ENCODE results near the gene IVL. TPM values are rescaled to one million over a fixed set of nuclear protein-coding genes. Genes with fewer than 3 reads are reported as not detected.

Gene IVL
- total RNA-seq, 4 donors from 2014 or later = not detected

DNA sequence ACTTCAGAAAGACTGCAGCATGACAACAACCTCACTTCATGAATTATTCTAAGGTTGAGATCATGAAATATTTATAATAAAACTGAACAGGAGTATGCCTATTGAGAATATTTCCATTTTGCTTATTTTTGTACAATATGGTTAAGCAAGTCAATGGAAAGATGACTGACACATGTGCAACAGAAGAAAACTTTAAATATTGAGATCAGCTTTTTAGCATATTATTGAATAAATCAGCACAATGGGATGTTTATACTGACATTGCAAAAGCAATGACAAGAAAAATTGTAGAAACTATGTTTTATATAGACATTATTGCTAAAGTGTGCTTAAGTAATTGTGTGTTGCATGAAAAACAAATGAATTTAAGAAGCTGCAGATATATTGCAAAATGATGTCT lies 43.9 kb upstream of the IVL start:
- in situ Hi-C loops (cut with MboI; ENCODE audit: low sequenced_read_pairs in 4 of 4) (no loop called here), intact Hi-C loops (cut with DNase I; ENCODE audit: low total_unique reads) (no loop called here)
- Histone ChIP-seq H3K27ac (no peak overlapping the region), H3K4me3 (no peak overlapping the region), H3K27me3 (no peaks in the 10 kb centered on the region), H3K4me1 (no peaks in the 10 kb centered on the region), H3K9me3 (no peaks in the 10 kb centered on the region), H3K36me3 (no peaks in the 10 kb centered on the region)
- no peak for TF ChIP-seq POLR2A (IDR thresholded peaks at IDR 0.05)
- TF ChIP-seq, protein P1, sequence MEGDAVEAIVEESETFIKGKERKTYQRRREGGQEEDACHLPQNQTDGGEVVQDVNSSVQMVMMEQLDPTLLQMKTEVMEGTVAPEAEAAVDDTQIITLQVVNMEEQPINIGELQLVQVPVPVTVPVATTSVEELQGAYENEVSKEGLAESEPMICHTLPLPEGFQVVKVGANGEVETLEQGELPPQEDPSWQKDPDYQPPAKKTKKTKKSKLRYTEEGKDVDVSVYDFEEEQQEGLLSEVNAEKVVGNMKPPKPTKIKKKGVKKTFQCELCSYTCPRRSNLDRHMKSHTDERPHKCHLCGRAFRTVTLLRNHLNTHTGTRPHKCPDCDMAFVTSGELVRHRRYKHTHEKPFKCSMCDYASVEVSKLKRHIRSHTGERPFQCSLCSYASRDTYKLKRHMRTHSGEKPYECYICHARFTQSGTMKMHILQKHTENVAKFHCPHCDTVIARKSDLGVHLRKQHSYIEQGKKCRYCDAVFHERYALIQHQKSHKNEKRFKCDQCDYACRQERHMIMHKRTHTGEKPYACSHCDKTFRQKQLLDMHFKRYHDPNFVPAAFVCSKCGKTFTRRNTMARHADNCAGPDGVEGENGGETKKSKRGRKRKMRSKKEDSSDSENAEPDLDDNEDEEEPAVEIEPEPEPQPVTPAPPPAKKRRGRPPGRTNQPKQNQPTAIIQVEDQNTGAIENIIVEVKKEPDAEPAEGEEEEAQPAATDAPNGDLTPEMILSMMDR (IDR thresholded peaks at IDR 0.05 in 4 of 5, conservative IDR thresholded peaks at IDR 0.05 in 1 of 5) = no peak
- ATAC-seq (no peak), DNase-seq (no peak)

DNA sequence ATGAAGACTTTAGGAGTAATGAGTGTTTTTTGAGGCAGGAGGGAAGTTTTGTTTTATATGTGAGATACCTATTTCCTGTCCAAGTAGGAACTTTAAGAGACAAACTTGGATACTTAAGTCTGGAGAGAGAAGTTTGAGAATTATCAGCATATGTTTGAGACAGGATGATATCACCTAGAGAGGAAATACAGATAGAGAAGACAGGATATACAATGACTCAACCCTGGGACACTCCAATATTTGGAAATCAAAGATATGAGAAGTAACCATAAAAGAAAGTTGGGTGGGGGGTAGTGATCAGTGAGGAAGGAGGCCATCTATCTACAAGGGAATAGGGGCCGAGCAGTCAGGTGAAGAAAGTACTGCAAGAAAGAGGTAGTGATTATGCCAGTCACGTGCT lies 42.0 kb upstream of the IVL start:
- intact Hi-C loops (cut with DNase I; ENCODE audit: low total_unique reads) = no loop called here
- no peaks in the 10 kb centered on the region for H3K9me3 ChIP-seq
- H3K36me3 ChIP-seq = no peaks in the 10 kb centered on the region
- ATAC-seq = no peak
- in situ Hi-C loops (cut with MboI; ENCODE audit: low sequenced_read_pairs in 4 of 4) = no loop called here
- DNase-seq = no peak
- no peaks in the 10 kb centered on the region for H3K27me3 ChIP-seq
- TF ChIP-seq POLR2A (IDR thresholded peaks at IDR 0.05) = no peak
- TF ChIP-seq, protein P1 (IDR thresholded peaks at IDR 0.05 in 4 of 5, conservative IDR thresholded peaks at IDR 0.05 in 1 of 5) = no peak
- H3K4me1 ChIP-seq = no peaks in the 10 kb centered on the region
- H3K4me3 ChIP-seq = no peak overlapping the region
- no peak overlapping the region for H3K27ac ChIP-seq

DNA sequence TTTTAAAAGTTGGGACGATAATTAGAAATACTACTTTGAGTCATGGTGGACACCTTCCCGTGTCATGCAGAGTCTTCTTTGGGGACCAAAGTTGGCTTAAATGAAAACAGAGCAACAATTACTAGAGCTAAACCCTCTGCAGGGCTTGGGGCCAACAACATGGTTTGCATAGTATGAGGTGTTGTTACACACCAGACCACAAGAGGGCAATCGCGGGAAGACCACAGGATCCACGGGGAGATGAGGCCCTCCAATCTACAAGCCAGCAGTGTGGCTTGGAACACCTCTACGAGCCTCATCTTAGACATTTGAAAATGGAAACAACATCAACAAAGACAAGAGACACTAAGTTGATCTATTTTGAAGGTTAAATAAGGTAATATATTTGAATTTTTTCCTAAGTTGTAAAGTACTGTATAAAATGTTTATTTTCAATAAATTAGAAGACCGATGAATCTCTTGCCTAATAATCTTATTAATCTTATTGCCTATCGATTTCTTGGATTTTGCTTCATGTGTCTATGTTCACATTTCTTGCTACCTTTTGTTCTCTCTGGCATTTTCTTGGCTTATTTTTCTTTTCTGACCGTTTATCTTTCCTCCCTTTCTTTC lies 38.4 kb upstream of the IVL start:
- intact Hi-C loops (cut with DNase I; ENCODE audit: low total_unique reads) (no loop called here), in situ Hi-C loops (cut with MboI; ENCODE audit: low sequenced_read_pairs in 4 of 4) (no loop called here)
- TF ChIP-seq, protein P1 (IDR thresholded peaks at IDR 0.05 in 4 of 5, conservative IDR thresholded peaks at IDR 0.05 in 1 of 5) = peak in 4 of 5 experiments; percentile 14 to 55 (median 24)
- TF ChIP-seq POLR2A (IDR thresholded peaks at IDR 0.05) = no peak
- no peak overlapping the region for H3K27ac ChIP-seq
- ATAC-seq (no peak), DNase-seq (peak in 1 of 2 donors; percentile 23)
- no peaks in the 10 kb centered on the region for H3K9me3 ChIP-seq
- no peaks in the 10 kb centered on the region for H3K27me3 ChIP-seq
- no peak overlapping the region for H3K4me3 ChIP-seq
- H3K4me1 ChIP-seq = no peaks in the 10 kb centered on the region
- H3K36me3 ChIP-seq = no peaks in the 10 kb centered on the region

- DNase-seq = no peak
- no peak overlapping the region for H3K27ac ChIP-seq
- no peaks in the 10 kb centered on the region for H3K36me3 ChIP-seq
- H3K4me3 ChIP-seq = no peak overlapping the region
- TF ChIP-seq POLR2A (IDR thresholded peaks at IDR 0.05) = no peak
- TF ChIP-seq, protein P1 (IDR thresholded peaks at IDR 0.05 in 4 of 5, conservative IDR thresholded peaks at IDR 0.05 in 1 of 5) = no peak
- intact Hi-C loops (cut with DNase I; ENCODE audit: low total_unique reads) = no loop called here
- in situ Hi-C loops (cut with MboI; ENCODE audit: low sequenced_read_pairs in 4 of 4) = no loop called here
- ATAC-seq = no peak
- no peaks in the 10 kb centered on the region for H3K9me3 ChIP-seq
- H3K27me3 ChIP-seq = no peaks in the 10 kb centered on the region
- H3K4me1 ChIP-seq = no peaks in the 10 kb centered on the region
These were observed 37.3 kb upstream of the IVL start for GRCh38 chr1:152870831-152871730.

All from gastrocnemius medialis (tissue), 4 donors.